Activated CD8-positive, alpha-beta T cell treated with anti-CD3 and anti-CD28 coated beads for 36 hours (primary cell): ENCODE data around the gene PTPRN2. TPM values are rescaled to one million over a fixed set of nuclear protein-coding genes. Genes with fewer than 3 reads are reported as not detected.

ENCODE experiments used
- ATAC-seq: fragments of 200-7000 bp; cut with Tn5 transposase; one replicate; pipeline ENCODE4 v1.10.0; 2021; ENCODE audit warnings: mild to moderate bottlenecking, moderate library complexity
- CTCF ChIA-PET: fragments of 350-600 bp; sonication (Branson Sonifier 250); formaldehyde crosslinking; loops from one replicate; lab custom pipeline; 2021; ENCODE audit warnings: antibody characterized with exemption; lab: Charles Lee
- POLR2A ChIA-PET: fragments of 350-600 bp; sonication (Branson Sonifier 250); formaldehyde crosslinking; loops from one replicate; lab custom pipeline; 2021; ENCODE audit warnings: antibody characterized with exemption; lab: Charles Lee
- DNase-seq: peaks from one replicate; pipeline ENCODE4 v3.0.0-alpha.2; 2020
- H3K27ac Mint-ChIP-seq: one replicate; pipeline ENCODE4 v1.8.0; 2021; ENCODE audit warnings: mild to moderate bottlenecking, mixed read lengths
- H3K27me3 Mint-ChIP-seq: one replicate; pipeline ENCODE4 v1.8.0; 2021; ENCODE audit warnings: mixed read lengths
- H3K36me3 Mint-ChIP-seq: one replicate; pipeline ENCODE4 v1.8.0; 2021; ENCODE audit warnings: low read depth, mixed read lengths
- H3K4me1 Mint-ChIP-seq: one replicate; pipeline ENCODE4 v1.8.0; 2021; ENCODE audit warnings: low read depth, mixed read lengths
- H3K4me3 Mint-ChIP-seq: one replicate; pipeline ENCODE4 v1.8.0; 2021; ENCODE audit warnings: mild to moderate bottlenecking, moderate library complexity, mixed read lengths
- H3K9me3 Mint-ChIP-seq: one replicate; pipeline ENCODE4 v1.8.0; 2021; ENCODE audit warnings: mixed read lengths
- intact Hi-C: fragments of 100-400 bp; cut with micrococcal nuclease; formaldehyde crosslinking; loops from one replicate; pipeline ENCODE4 v1.10.0; 2022
- total RNA-seq, 2 experiments: library from RNA; stranded (reverse); gene quantifications; one replicate each; pipeline ENCODE4 v1.2.3, GENCODE V29; 2021
- TF ChIP-seq, protein P1 (sequence below): fragments of 200-600 bp; IDR thresholded peaks from one replicate; pipeline ENCODE4 v1.8.0; 2022; ENCODE audit warnings: antibody characterized with exemption, mild to moderate bottlenecking

Gene PTPRN2
- total RNA-seq, 2 experiments from 2014 or later, result 0.49 to 0.65 TPM

DNA sequence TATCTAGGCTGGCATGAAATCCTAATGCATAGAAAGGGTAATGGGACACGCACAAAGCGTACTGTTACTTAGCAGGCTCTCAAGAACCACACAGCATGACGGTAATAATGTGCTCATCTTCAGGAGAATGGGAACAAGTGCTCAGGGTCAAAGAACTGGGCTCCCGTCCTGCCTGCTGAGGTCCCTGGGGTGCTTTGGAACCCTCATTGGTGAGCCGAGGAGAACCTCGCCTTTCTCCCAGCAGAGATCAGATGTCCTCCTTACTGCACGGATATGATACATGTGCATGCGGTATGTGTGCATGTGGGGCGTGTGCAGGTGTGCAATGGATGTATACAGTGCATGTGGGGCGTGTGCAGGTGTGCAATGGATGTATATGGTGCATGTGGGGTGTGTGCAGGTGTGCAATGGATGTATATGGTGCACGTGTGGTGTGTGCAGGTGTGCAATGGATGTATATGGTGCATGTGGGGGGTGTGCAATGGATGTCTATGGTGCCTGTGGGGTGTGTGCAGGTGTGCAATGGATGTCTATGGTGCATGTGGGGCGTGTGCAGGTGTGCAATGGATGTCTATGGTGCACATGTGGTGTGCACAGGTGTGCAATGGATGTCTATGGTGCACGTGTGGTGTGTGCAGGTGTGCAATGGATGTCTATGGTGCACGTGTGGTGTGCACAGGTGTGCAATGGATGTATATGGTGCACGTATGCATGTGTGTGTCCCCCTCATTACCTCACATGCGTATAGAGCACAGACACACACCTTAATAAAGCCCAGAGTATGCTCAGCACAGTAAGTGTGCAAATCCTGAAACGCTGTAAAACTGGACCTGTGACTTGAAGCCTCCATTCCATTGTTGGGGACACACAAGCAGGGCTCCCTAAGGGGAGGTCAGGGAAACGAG lies 336.3 kb downstream of the PTPRN2 start:
- POLR2A ChIA-PET, result no interaction called here
- H3K4me3 Mint-ChIP-seq, result no peak overlapping the region
- intact Hi-C loops, result no loop called here

DNA sequence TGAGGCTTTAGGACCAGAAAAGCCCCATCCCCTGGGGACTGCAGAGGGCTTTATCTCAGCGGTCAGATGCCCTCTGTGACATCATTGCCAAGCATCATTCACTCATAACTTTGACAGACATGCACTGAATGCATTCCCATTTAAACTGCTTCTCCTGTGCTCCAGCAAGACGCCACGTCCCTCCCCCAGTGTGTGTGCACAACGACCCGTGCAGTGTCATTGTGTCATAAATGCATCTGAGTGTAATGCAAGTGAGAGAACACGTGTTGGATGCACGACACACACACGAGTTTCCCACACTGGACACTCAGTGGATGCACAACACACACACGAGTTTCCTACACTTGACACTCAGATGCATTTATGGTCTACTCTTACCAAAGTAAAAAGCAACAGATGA lies 337.9 kb downstream of the PTPRN2 start:
- Mint-ChIP-seq H3K27ac (no peak overlapping the region), H3K36me3 (no peaks in the 10 kb centered on the region), H3K4me3 (no peak overlapping the region), H3K9me3 (no peaks in the 10 kb centered on the region), H3K27me3 (no peaks in the 10 kb centered on the region), H3K4me1 (no peaks in the 10 kb centered on the region)
- ATAC-seq, result no peak
- no peak for DNase-seq
- intact Hi-C loops, result no loop called here
- TF ChIP-seq, protein P1, sequence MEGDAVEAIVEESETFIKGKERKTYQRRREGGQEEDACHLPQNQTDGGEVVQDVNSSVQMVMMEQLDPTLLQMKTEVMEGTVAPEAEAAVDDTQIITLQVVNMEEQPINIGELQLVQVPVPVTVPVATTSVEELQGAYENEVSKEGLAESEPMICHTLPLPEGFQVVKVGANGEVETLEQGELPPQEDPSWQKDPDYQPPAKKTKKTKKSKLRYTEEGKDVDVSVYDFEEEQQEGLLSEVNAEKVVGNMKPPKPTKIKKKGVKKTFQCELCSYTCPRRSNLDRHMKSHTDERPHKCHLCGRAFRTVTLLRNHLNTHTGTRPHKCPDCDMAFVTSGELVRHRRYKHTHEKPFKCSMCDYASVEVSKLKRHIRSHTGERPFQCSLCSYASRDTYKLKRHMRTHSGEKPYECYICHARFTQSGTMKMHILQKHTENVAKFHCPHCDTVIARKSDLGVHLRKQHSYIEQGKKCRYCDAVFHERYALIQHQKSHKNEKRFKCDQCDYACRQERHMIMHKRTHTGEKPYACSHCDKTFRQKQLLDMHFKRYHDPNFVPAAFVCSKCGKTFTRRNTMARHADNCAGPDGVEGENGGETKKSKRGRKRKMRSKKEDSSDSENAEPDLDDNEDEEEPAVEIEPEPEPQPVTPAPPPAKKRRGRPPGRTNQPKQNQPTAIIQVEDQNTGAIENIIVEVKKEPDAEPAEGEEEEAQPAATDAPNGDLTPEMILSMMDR, result no peak
- ChIA-PET CTCF (no interaction called here), POLR2A (no interaction called here)

More for the DNA sequence above, 336.3 kb downstream of the PTPRN2 start:
- CTCF ChIA-PET, result no interaction called here
- no peaks in the 10 kb centered on the region for H3K36me3 Mint-ChIP-seq
- H3K27me3 Mint-ChIP-seq, result no peaks in the 10 kb centered on the region
- H3K9me3 Mint-ChIP-seq, result no peaks in the 10 kb centered on the region
- no peaks in the 10 kb centered on the region for H3K4me1 Mint-ChIP-seq
- no peak for ATAC-seq
- TF ChIP-seq, protein P1, result no peak
- DNase-seq, result no peak
- no peak overlapping the region for H3K27ac Mint-ChIP-seq

DNA sequence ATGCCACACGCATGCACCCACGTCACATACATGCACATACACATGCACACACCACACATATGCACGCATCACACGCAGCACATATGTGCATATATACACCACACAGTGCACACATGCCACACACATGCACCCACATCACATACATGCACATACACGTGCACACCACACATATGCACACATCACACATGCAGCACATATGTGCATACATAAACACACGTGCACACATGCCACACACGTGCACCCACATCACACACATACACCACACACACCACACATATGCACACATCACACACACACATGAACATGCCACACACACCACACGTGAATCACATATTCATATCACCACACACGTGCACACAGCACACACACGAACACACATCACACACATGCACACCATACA lies 338.8 kb downstream of the PTPRN2 start:
- H3K27me3 Mint-ChIP-seq, result no peaks in the 10 kb centered on the region
- ChIA-PET CTCF (no interaction called here), POLR2A (no interaction called here)
- no peak overlapping the region for H3K4me3 Mint-ChIP-seq
- ATAC-seq, result no peak
- no peak for DNase-seq
- no peaks in the 10 kb centered on the region for H3K4me1 Mint-ChIP-seq
- intact Hi-C loops, result no loop called here
- TF ChIP-seq, protein P1, result no peak
- no peak overlapping the region for H3K27ac Mint-ChIP-seq
- no peaks in the 10 kb centered on the region for H3K36me3 Mint-ChIP-seq
- H3K9me3 Mint-ChIP-seq, result no peaks in the 10 kb centered on the region

DNA sequence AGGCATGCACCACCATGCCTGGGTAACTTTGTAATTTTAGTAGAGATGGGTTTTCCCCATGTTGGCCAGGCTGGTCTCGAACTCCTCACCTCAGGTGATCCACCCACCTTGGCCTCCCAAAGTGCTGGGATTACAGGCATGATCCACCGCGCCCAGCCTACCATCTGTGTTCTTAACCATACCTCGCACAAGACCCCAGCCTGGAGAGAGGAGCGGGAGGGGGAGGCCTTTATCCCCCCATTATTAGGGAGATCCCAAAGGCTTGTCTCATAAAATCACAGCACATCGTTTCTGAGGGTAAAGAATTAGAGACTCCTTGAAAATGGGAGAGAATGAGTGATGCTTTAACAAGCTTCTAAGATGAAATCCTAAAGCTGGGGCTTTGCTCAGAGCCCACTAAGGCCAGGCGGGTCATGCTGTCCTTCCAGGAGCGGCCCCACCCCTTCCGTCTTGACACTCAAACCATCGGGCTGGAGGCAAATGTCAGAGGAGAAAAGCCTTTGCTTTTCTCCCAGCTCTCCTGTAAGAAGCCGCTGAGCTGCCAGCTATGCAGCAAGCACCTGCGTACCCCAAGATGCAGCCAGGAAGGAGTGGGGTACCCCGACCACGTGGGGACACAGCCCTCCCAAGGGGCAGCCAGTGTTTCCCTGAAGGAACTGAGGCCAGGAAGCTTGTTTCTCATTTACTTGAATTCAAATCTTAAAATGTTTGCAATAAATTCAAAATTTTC lies 339.7 kb downstream of the PTPRN2 start:
- ChIA-PET POLR2A (no interaction called here), CTCF (no interaction called here)
- TF ChIP-seq, protein P1, result no peak
- H3K36me3 Mint-ChIP-seq, result no peaks in the 10 kb centered on the region
- ATAC-seq (no peak), DNase-seq (no peak)
- no peak overlapping the region for H3K27ac Mint-ChIP-seq
- H3K9me3 Mint-ChIP-seq, result no peaks in the 10 kb centered on the region
- H3K27me3 Mint-ChIP-seq, result no peaks in the 10 kb centered on the region
- H3K4me1 Mint-ChIP-seq, result no peaks in the 10 kb centered on the region
- H3K4me3 Mint-ChIP-seq, result no peak overlapping the region
- intact Hi-C loops, result no loop called here
